Parathyroid adenoma (tissue), 2 donors: ENCODE measurements around the gene TMEM86A.

Source experiments
- H2AFZ ChIP-seq: fragments of 300-600 bp; sonication (generic); one replicate; pipeline ENCODE4 v1.7.0; 2017; ENCODE audit warnings: antibody characterized with exemption, mild to moderate bottlenecking
- H3K27ac ChIP-seq: fragments of 300-600 bp; sonication (generic); one replicate; pipeline ENCODE4 v1.7.0; 2017
- H3K27me3 ChIP-seq: fragments of 300-600 bp; sonication (generic); one replicate; pipeline ENCODE4 v1.7.0; 2017; ENCODE audit warnings: low read length; ENCODE audit not compliant: control insufficient read depth, insufficient read depth
- H3K36me3 ChIP-seq: fragments of 300-600 bp; sonication (generic); one replicate; pipeline ENCODE4 v1.7.0; 2017; ENCODE audit warnings: low read length; ENCODE audit not compliant: control insufficient read depth, insufficient read depth
- H3K4me1 ChIP-seq: fragments of 300-600 bp; sonication (generic); one replicate; pipeline ENCODE4 v1.7.0; 2017; ENCODE audit warnings: control low read depth
- H3K4me2 ChIP-seq: fragments of 300-600 bp; sonication (generic); one replicate; pipeline ENCODE4 v1.7.0; 2017; ENCODE audit warnings: low read length
- H3K4me3 ChIP-seq: fragments of 300-600 bp; sonication (generic); one replicate; pipeline ENCODE4 v1.7.0; 2017; ENCODE audit warnings: low read depth, low read length
- H3K79me2 ChIP-seq: fragments of 300-600 bp; sonication (generic); one replicate; pipeline ENCODE4 v1.7.0; 2017; ENCODE audit warnings: control low read depth
- H3K9ac ChIP-seq: fragments of 300-600 bp; sonication (generic); one replicate; pipeline ENCODE4 v1.7.0; 2017; ENCODE audit warnings: mild to moderate bottlenecking
- H3K9me3 ChIP-seq: fragments of 300-600 bp; sonication (generic); one replicate; pipeline ENCODE4 v1.7.0; 2017; ENCODE audit warnings: low read length; ENCODE audit not compliant: control insufficient read depth
- CTCF ChIP-seq: fragments of 300-600 bp; sonication (generic); IDR thresholded peaks from one replicate; pipeline ENCODE4 v1.7.0; 2017; ENCODE audit warnings: antibody characterized with exemption, mild to moderate bottlenecking
- donor health status: primary hyperparathyroidism.

The TMEM86A gene

GRCh38 chr11:18706330-18707243 lies 8.0 kb downstream of the TMEM86A start:
- peak overlapping the region; percentile 79 for H2AFZ ChIP-seq
- H3K4me1 ChIP-seq: peaks cover 6% of the 10 kb centered on the region
- H3K27ac ChIP-seq: peak overlapping the region; percentile 55
- no peak for TF ChIP-seq CTCF
- peak overlapping the region; percentile 58 for H3K4me3 ChIP-seq
- no peaks in the 10 kb centered on the region for H3K36me3 ChIP-seq
- H3K27me3 ChIP-seq: no peaks in the 10 kb centered on the region
- no peak overlapping the region for H3K9ac ChIP-seq
- H3K79me2 ChIP-seq: no peaks in the 10 kb centered on the region
- H3K4me2 ChIP-seq: peak overlapping the region; percentile 82
- H3K9me3 ChIP-seq: no peaks in the 10 kb centered on the region

GRCh38 chr11:18707811-18708340 lies 9.3 kb downstream of the TMEM86A start:
- Histone ChIP-seq H3K4me3 (no peak overlapping the region), H3K79me2 (no peaks in the 10 kb centered on the region), H3K4me2 (no peak overlapping the region), H3K9me3 (no peaks in the 10 kb centered on the region), H3K9ac (no peak overlapping the region), H2AFZ (no peak overlapping the region), H3K36me3 (no peaks in the 10 kb centered on the region), H3K4me1 (peaks cover 6% of the 10 kb centered on the region), H3K27me3 (no peaks in the 10 kb centered on the region), H3K27ac (no peak overlapping the region)
- no peak for TF ChIP-seq CTCF

GRCh38 chr11:18709414-18709813 lies 10.8 kb downstream of the TMEM86A start:
- H3K36me3 ChIP-seq: no peaks in the 10 kb centered on the region
- peaks cover 6% of the 10 kb centered on the region for H3K4me1 ChIP-seq
- H3K79me2 ChIP-seq: no peaks in the 10 kb centered on the region
- no peak overlapping the region for H3K27ac ChIP-seq
- H3K9ac ChIP-seq: no peak overlapping the region
- no peaks in the 10 kb centered on the region for H3K9me3 ChIP-seq
- no peak overlapping the region for H2AFZ ChIP-seq
- H3K27me3 ChIP-seq: no peaks in the 10 kb centered on the region
- H3K4me3 ChIP-seq: no peak overlapping the region
- H3K4me2 ChIP-seq: no peak overlapping the region
- TF ChIP-seq CTCF: no peak

- no peak overlapping the region for H3K4me2 ChIP-seq
- no peak overlapping the region for H3K27ac ChIP-seq
- H3K36me3 ChIP-seq: no peaks in the 10 kb centered on the region
- no peak for TF ChIP-seq CTCF
- no peak overlapping the region for H2AFZ ChIP-seq
- H3K9me3 ChIP-seq: no peaks in the 10 kb centered on the region
- H3K27me3 ChIP-seq: no peaks in the 10 kb centered on the region
- H3K79me2 ChIP-seq: no peaks in the 10 kb centered on the region
- H3K9ac ChIP-seq: no peak overlapping the region
- H3K4me3 ChIP-seq: no peak overlapping the region
- peaks cover 3% of the 10 kb centered on the region for H3K4me1 ChIP-seq
Observed at GRCh38 chr11:18710545-18710944, 12.0 kb downstream of the TMEM86A start.
